ENCODE results near the gene ZFHX3.

ZFHX3 gene

DNA sequence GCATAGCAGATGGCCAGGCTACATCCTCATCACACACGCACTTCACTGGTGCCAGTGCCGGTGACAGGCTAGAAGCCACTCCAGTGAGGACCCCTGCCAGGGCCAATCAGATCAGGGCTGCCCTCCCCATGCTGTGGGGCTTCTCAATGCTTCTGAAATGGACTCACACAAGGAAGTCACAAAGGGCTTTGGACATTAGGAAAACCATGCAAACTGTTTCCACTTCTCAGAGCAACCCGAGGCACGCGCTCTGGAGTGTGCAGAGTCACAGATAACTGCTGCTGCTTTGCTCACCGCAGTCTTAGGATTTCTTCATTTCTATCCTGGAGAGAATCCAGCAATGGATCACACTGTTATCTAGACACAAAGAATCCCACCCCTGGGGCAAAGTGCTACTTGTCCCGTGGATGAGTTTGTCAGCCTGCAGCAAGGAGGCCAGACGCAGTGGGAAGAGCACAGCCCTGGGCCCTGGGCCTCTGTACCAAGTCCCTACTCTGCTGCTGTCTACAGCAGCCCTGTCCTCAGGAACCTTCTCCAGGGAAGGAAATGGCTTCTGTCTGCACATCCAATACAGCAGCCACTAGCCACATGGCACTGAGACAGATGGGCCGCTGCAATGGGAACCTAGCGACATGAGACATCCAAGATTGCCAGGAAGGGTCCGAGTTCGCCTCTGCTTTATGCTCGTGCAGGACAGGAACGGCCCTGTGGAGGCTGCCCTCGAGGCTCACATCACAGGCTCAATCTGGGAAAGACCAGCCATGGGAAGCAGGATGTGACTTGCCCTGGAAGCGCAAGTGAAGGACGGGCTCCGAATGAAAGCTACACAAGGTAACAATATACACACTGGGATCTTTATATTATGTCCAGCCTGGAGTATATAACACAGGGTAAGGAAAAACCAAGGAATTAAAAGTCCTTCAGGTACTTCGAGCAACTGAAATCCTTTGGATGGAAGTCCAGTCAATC lies 169.3 kb downstream of the ZFHX3 start:
- Histone ChIP-seq H3K27ac (ENCODE audit: low read depth, low read length) (no peak overlapping the region), H3K27me3 (ENCODE audit: insufficient read depth, low read length) (no peaks in the 10 kb centered on the region), H3K36me3 (ENCODE audit: insufficient read depth, low read length) (no peaks in the 10 kb centered on the region), H3K9ac (ENCODE audit: low read depth, low read length) (no peak overlapping the region), H3K9me3 (ENCODE audit: insufficient read depth, low read depth, low read length) (no peaks in the 10 kb centered on the region), H3K4me3 (ENCODE audit: low read length) (no peak overlapping the region), H3K4me1 (ENCODE audit: insufficient read depth, low read length) (peaks cover 7% of the 10 kb centered on the region; the same call in 1 of the 2 replicates)
- 91% methylated on average over 19 of the region's 19 CpGs for WGBS

GRCh38 chr16:72877374-72878028 lies 170.4 kb downstream of the ZFHX3 start:
- Histone ChIP-seq H3K9ac (ENCODE audit: low read depth, low read length) (no peak overlapping the region; the same call in 1 of the 2 replicates), H3K9me3 (ENCODE audit: insufficient read depth, low read depth, low read length) (no peaks in the 10 kb centered on the region), H3K36me3 (ENCODE audit: insufficient read depth, low read length) (no peaks in the 10 kb centered on the region), H3K4me1 (ENCODE audit: insufficient read depth, low read length) (peaks cover 7% of the 10 kb centered on the region; the same call in 1 of the 2 replicates), H3K27ac (ENCODE audit: low read depth, low read length) (peak overlapping the region; percentile 8; the same call in 1 of the 2 replicates), H3K27me3 (ENCODE audit: insufficient read depth, low read length) (no peaks in the 10 kb centered on the region), H3K4me3 (ENCODE audit: low read length) (no peak overlapping the region)
- 78% methylated on average over 12 of the region's 12 CpGs for WGBS

- peak overlapping the region; percentile 8; the same call in 1 of the 2 replicates for H3K27ac ChIP-seq (ENCODE audit: low read depth, low read length)
- H3K9ac ChIP-seq (ENCODE audit: low read depth, low read length) = no peak overlapping the region; the same call in 1 of the 2 replicates
- no peaks in the 10 kb centered on the region for H3K9me3 ChIP-seq (ENCODE audit: insufficient read depth, low read depth, low read length)
- H3K27me3 ChIP-seq (ENCODE audit: insufficient read depth, low read length) = no peaks in the 10 kb centered on the region
- H3K36me3 ChIP-seq (ENCODE audit: insufficient read depth, low read length) = no peaks in the 10 kb centered on the region
- H3K4me3 ChIP-seq (ENCODE audit: low read length) = no peak overlapping the region
- 93% methylated on average over 9 of the region's 9 CpGs for WGBS
- peaks cover 7% of the 10 kb centered on the region; the same call in 1 of the 2 replicates for H3K4me1 ChIP-seq (ENCODE audit: insufficient read depth, low read length)
These were observed 171.0 kb downstream of the ZFHX3 start for GRCh38 chr16:72876981-72877373.

GRCh38 chr16:72876221-72876620 lies 171.7 kb downstream of the ZFHX3 start:
- no peaks in the 10 kb centered on the region for H3K9me3 ChIP-seq (ENCODE audit: insufficient read depth, low read depth, low read length)
- H3K4me1 ChIP-seq (ENCODE audit: insufficient read depth, low read length) = peaks cover 7% of the 10 kb centered on the region; the same call in 1 of the 2 replicates
- no peaks in the 10 kb centered on the region for H3K36me3 ChIP-seq (ENCODE audit: insufficient read depth, low read length)
- no peak overlapping the region for H3K27ac ChIP-seq (ENCODE audit: low read depth, low read length)
- no peak overlapping the region for H3K4me3 ChIP-seq (ENCODE audit: low read length)
- no peak overlapping the region for H3K9ac ChIP-seq (ENCODE audit: low read depth, low read length)
- no peaks in the 10 kb centered on the region for H3K27me3 ChIP-seq (ENCODE audit: insufficient read depth, low read length)
- 98% methylated on average over 5 of the region's 8 CpGs for WGBS

GRCh38 chr16:72875291-72876031 lies 172.5 kb downstream of the ZFHX3 start:
- Histone ChIP-seq H3K4me3 (ENCODE audit: low read length) (no peak overlapping the region), H3K27me3 (ENCODE audit: insufficient read depth, low read length) (no peaks in the 10 kb centered on the region), H3K9me3 (ENCODE audit: insufficient read depth, low read depth, low read length) (no peaks in the 10 kb centered on the region), H3K9ac (ENCODE audit: low read depth, low read length) (no peak overlapping the region), H3K27ac (ENCODE audit: low read depth, low read length) (no peak overlapping the region), H3K36me3 (ENCODE audit: insufficient read depth, low read length) (no peaks in the 10 kb centered on the region), H3K4me1 (ENCODE audit: insufficient read depth, low read length) (peaks cover 7% of the 10 kb centered on the region; the same call in 1 of the 2 replicates)
- 90% methylated on average over 12 of the region's 12 CpGs for WGBS

GRCh38 chr16:72873853-72874252 lies 174.1 kb downstream of the ZFHX3 start:
- H3K36me3 ChIP-seq (ENCODE audit: insufficient read depth, low read length) = no peaks in the 10 kb centered on the region
- H3K27ac ChIP-seq (ENCODE audit: low read depth, low read length) = no peak overlapping the region
- 94% methylated on average over 8 of the region's 8 CpGs for WGBS
- no peak overlapping the region for H3K9ac ChIP-seq (ENCODE audit: low read depth, low read length)
- H3K9me3 ChIP-seq (ENCODE audit: insufficient read depth, low read depth, low read length) = no peaks in the 10 kb centered on the region
- no peaks in the 10 kb centered on the region for H3K27me3 ChIP-seq (ENCODE audit: insufficient read depth, low read length)
- H3K4me1 ChIP-seq (ENCODE audit: insufficient read depth, low read length) = peaks cover 7% of the 10 kb centered on the region; the same call in 1 of the 2 replicates
- H3K4me3 ChIP-seq (ENCODE audit: low read length) = no peak overlapping the region

DNA sequence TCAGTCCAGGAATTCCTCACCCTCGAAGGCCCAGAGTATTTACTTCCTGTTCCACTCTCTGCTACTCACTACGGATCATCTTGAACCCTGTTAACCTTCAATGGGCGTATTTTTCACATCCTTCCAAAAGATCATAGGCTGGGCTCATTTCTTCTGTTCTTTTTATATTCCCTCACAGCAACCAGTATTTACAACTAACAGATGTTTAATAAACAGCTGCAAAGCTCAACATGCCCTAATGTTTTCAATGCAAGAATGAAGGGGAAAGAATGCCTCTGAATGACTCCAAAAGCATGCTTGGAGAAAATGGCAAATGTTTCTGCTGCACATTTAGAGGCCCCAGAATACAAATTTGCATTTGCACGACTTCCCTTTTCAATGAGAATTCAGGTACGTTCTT lies 174.9 kb downstream of the ZFHX3 start:
- H3K36me3 ChIP-seq (ENCODE audit: insufficient read depth, low read length) = no peaks in the 10 kb centered on the region
- H3K9ac ChIP-seq (ENCODE audit: low read depth, low read length) = no peak overlapping the region
- WGBS = 91% methylated on average over 5 of the region's 5 CpGs
- no peak overlapping the region for H3K4me3 ChIP-seq (ENCODE audit: low read length)
- H3K9me3 ChIP-seq (ENCODE audit: insufficient read depth, low read depth, low read length) = no peaks in the 10 kb centered on the region
- H3K4me1 ChIP-seq (ENCODE audit: insufficient read depth, low read length) = peaks cover 7% of the 10 kb centered on the region; the same call in 1 of the 2 replicates
- no peaks in the 10 kb centered on the region for H3K27me3 ChIP-seq (ENCODE audit: insufficient read depth, low read length)
- no peak overlapping the region for H3K27ac ChIP-seq (ENCODE audit: low read depth, low read length)

- Histone ChIP-seq H3K9ac (ENCODE audit: low read depth, low read length) (no peak overlapping the region), H3K4me3 (ENCODE audit: low read length) (no peak overlapping the region), H3K27ac (ENCODE audit: low read depth, low read length) (no peak overlapping the region), H3K9me3 (ENCODE audit: insufficient read depth, low read depth, low read length) (no peaks in the 10 kb centered on the region), H3K4me1 (ENCODE audit: insufficient read depth, low read length) (no peaks in the 10 kb centered on the region), H3K27me3 (ENCODE audit: insufficient read depth, low read length) (no peaks in the 10 kb centered on the region), H3K36me3 (ENCODE audit: insufficient read depth, low read length) (no peaks in the 10 kb centered on the region)
- WGBS = 92% methylated on average over 6 of the region's 7 CpGs
These were observed 182.1 kb downstream of the ZFHX3 start for GRCh38 chr16:72865835-72866234.

GRCh38 chr16:72865258-72865657 lies 182.7 kb downstream of the ZFHX3 start:
- H3K27ac ChIP-seq (ENCODE audit: low read depth, low read length) = no peak overlapping the region
- H3K9me3 ChIP-seq (ENCODE audit: insufficient read depth, low read depth, low read length) = no peaks in the 10 kb centered on the region
- H3K4me1 ChIP-seq (ENCODE audit: insufficient read depth, low read length) = no peaks in the 10 kb centered on the region
- H3K9ac ChIP-seq (ENCODE audit: low read depth, low read length) = no peak overlapping the region
- 91% methylated on average over 5 of the region's 5 CpGs for WGBS
- H3K36me3 ChIP-seq (ENCODE audit: insufficient read depth, low read length) = no peaks in the 10 kb centered on the region
- H3K27me3 ChIP-seq (ENCODE audit: insufficient read depth, low read length) = no peaks in the 10 kb centered on the region
- no peak overlapping the region for H3K4me3 ChIP-seq (ENCODE audit: low read length)

GRCh38 chr16:72864130-72864833 lies 183.6 kb downstream of the ZFHX3 start:
- 92% methylated on average over 6 of the region's 6 CpGs for WGBS
- no peak overlapping the region for H3K9ac ChIP-seq (ENCODE audit: low read depth, low read length)
- H3K4me1 ChIP-seq (ENCODE audit: insufficient read depth, low read length) = peaks cover 6% of the 10 kb centered on the region; the same call in 1 of the 2 replicates
- no peaks in the 10 kb centered on the region for H3K27me3 ChIP-seq (ENCODE audit: insufficient read depth, low read length)
- H3K9me3 ChIP-seq (ENCODE audit: insufficient read depth, low read depth, low read length) = no peaks in the 10 kb centered on the region
- H3K4me3 ChIP-seq (ENCODE audit: low read length) = no peak overlapping the region
- no peaks in the 10 kb centered on the region for H3K36me3 ChIP-seq (ENCODE audit: insufficient read depth, low read length)
- no peak overlapping the region for H3K27ac ChIP-seq (ENCODE audit: low read depth, low read length)
